Measurements from ENCODE around the gene LCLAT1. TPM values are rescaled to one million over a fixed set of nuclear protein-coding genes. Genes with fewer than 3 reads are reported as not detected.

Gene LCLAT1
- total RNA-seq, 4 donors from 2014 or later = 25.3 to 55.4 (median 43.1) TPM

DNA sequence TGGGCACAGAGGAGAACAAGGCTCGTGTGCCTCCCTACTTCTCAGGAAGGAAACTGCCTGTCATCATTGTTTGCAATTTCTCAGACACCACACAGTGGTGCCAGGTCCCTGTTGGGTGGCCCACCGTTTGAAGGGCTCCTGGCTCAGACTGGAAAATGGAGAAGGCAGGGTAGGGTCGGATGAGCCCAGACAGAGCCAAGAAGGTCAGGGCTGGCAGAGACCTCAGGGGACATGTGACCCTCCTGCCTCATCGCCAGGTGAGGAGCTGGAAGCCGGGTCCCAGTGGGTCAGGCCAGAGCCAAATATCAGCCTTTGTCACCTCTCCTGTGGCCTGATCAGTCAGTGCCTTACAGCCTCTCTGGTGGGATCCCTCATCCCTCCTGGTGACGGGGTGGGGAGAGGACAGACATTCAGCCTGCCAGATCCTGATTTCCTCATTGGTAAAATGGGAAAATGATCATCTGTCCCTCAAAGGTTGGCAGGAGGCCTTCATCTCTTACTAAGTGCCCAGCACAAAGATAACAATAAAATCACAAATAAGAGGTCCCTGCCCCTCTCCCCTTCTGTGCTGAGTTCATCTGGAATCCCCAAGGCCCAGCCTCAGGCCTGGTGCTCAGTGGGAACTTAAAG, 242.6 kb downstream of the LCLAT1 start:
- Histone ChIP-seq H3K9me3 (no peaks in the 10 kb centered on the region), H3K4me1 (peaks cover 3 to 84% (median 32%) of the 10 kb centered on the region in 3 donors)
- 48% methylated on average over 5 of the region's 6 CpGs; no CpG with 5 or more reads in 1 of the 2 donors for WGBS, 2 donors (ENCODE audit: low coverage in 1 of 2)

GRCh38 chr2:30690126-30690561, 243.1 kb downstream of the LCLAT1 start:
- H3K27me3 ChIP-seq = no peaks in the 10 kb centered on the region
- no peaks in the 10 kb centered on the region for H3K9me3 ChIP-seq
- peaks cover 6 to 89% (median 32%) of the 10 kb centered on the region in 3 donors for H3K4me1 ChIP-seq
- peak overlapping the region; percentile 88 to 93 (median 91) for H3K27ac ChIP-seq
- 4 to 41% methylated on average over 4 to 5 of the region's 5 CpGs for WGBS, 2 donors (ENCODE audit: low coverage in 1 of 2)
- no peak overlapping the region for H3K4me3 ChIP-seq
- peak; percentile 98 for TF ChIP-seq POLR2AphosphoS5 (IDR thresholded peaks at IDR 0.05)
- peak; percentile 83 for TF ChIP-seq EP300 (IDR thresholded peaks at IDR 0.05)
- peak in 1 of 4 experiments; percentile 3 for TF ChIP-seq CTCF (IDR thresholded peaks at IDR 0.05)
- no peak for TF ChIP-seq POLR2A (IDR thresholded peaks at IDR 0.05)
- no peaks in the 10 kb centered on the region for H3K36me3 ChIP-seq
- ATAC-seq = peak; percentile 84

More for the DNA sequence above, 242.6 kb downstream of the LCLAT1 start:
- peak; percentile 18 for ATAC-seq
- TF ChIP-seq CTCF (IDR thresholded peaks at IDR 0.05) (no peak), EP300 (IDR thresholded peaks at IDR 0.05) (no peak), POLR2AphosphoS5 (IDR thresholded peaks at IDR 0.05) (no peak), POLR2A (IDR thresholded peaks at IDR 0.05) (no peak)
- Histone ChIP-seq H3K27ac (peak overlapping the region; percentile 88 to 93 (median 91)), H3K36me3 (no peaks in the 10 kb centered on the region), H3K4me3 (no peak overlapping the region), H3K27me3 (no peaks in the 10 kb centered on the region)

GRCh38 chr2:30691091-30691947, 244.3 kb downstream of the LCLAT1 start:
- H3K4me1 ChIP-seq = peaks cover 6 to 84% (median 29%) of the 10 kb centered on the region in 3 donors
- no peaks in the 10 kb centered on the region for H3K9me3 ChIP-seq
- H3K36me3 ChIP-seq = no peaks in the 10 kb centered on the region
- TF ChIP-seq POLR2AphosphoS5 (IDR thresholded peaks at IDR 0.05) (no peak), POLR2A (IDR thresholded peaks at IDR 0.05) (no peak), CTCF (IDR thresholded peaks at IDR 0.05) (no peak), EP300 (IDR thresholded peaks at IDR 0.05) (no peak)
- no peak overlapping the region for H3K4me3 ChIP-seq
- H3K27ac ChIP-seq = peak overlapping the region; percentile 88 to 93 (median 90)
- 86 to 100% methylated on average over 1 of the region's 7 CpGs for WGBS, 2 donors (ENCODE audit: low coverage in 1 of 2)
- no peak for ATAC-seq
- H3K27me3 ChIP-seq = no peaks in the 10 kb centered on the region

DNA sequence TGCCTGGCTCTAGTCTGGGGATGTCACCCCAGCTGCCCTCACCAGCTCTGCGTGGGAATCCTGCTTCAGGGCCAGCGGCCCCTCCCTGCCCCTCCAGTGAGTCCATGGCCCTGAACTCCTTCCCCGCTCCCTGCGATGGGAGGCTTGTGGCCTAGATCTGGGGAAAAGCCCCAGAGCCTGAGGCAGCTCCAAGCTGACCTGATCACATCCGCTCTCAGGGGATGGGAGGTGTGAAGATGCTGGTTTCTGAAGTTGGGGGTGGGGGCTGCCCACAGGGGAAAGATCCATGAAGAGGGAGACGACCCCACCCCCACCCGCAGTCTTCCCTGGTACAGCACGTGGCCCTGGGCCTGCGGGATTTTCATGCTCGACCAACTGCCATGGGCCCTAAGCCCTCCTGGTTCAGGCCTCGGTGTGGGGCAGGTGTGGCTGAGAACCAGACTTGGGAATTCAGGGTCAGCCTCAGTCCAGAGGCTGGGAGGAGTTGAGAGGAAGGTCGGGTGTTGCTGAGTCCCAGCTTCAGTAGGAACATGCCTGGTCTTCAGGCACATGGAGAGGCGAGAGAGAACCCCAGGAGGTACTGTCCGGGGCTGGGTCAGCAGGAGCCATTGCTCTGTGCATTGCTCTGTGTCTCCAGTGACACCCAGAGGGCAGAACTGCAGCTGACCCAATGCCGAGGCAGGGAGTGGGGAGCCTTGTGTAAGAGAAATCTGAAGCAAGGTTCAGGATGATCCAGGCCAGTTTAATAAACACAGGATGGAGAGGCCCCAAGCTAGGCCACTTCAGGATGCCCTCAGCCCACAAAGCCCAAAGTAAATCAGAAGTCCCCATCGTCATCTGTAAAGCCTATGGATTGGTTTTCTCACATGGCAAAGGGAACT, 245.1 kb downstream of the LCLAT1 start:
- no peaks in the 10 kb centered on the region for H3K27me3 ChIP-seq
- peaks cover 6 to 76% (median 29%) of the 10 kb centered on the region in 3 donors for H3K4me1 ChIP-seq
- no peaks in the 10 kb centered on the region for H3K36me3 ChIP-seq
- TF ChIP-seq CTCF (IDR thresholded peaks at IDR 0.05) (peak in 1 of 4 experiments; percentile 9), POLR2AphosphoS5 (IDR thresholded peaks at IDR 0.05) (no peak), EP300 (IDR thresholded peaks at IDR 0.05) (no peak)
- H3K4me3 ChIP-seq = no peak overlapping the region
- no peaks in the 10 kb centered on the region for H3K9me3 ChIP-seq
- WGBS, 2 donors (ENCODE audit: low coverage in 1 of 2) = 72 to 100% methylated on average over 1 to 3 of the region's 16 CpGs
- ATAC-seq = no peak
- peak overlapping the region in 3 of 4 donors; percentile 88 to 93 (median 89) for H3K27ac ChIP-seq
